NCI-H2081 (cell line): ENCODE data around the gene USP31.
"Not testable (repeated sequence)": the region's sequence is repeated elsewhere in the genome, so short reads cannot be mapped to it uniquely, and the experiment has no call there.

Experiments used
- DNase-seq, 2 experiments: peaks; one replicate each; lab custom pipeline; 2025; lab: John Stamatoyannopoulos, UW

The USP31 gene

DNA sequence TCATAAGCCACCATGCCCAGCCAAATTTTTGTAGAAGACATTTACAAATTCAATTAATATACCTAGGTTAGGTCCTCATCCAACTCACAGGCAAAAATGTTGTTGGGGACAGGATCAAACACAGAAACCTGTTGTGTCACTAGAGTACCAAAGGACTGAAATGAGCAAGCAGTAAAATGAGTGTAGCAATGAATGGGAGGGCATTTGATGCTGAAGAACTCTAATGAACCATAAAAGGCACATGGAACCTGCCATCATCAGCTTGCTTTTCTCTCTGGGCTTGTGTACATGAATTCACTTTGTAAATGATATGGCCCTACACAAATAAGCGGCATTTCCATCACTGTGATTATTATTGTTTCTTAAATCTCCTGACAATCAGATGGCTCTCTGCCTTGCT lies 17.8 kb downstream of the USP31 start:
- DNase-seq = no peak

DNA sequence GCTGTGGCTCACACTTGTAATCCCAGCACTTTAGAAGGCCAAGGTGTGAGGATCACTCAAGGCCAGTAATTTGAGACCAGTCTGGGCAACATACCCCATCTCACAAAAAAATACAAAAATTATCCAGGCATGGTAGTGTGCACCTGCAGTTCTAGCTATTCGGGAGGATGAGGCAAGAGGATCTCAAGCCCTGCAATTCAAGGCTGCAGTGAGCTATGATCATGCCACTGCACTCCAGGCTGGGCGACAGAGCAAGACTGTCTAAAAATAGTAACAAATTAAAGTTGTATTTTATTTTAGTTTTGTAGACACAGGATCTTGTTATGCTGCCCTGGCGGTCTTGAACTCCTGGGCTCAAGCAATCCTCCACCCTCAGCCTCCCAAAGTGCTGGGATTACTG lies 18.2 kb downstream of the USP31 start:
- DNase-seq = no peak

DNA sequence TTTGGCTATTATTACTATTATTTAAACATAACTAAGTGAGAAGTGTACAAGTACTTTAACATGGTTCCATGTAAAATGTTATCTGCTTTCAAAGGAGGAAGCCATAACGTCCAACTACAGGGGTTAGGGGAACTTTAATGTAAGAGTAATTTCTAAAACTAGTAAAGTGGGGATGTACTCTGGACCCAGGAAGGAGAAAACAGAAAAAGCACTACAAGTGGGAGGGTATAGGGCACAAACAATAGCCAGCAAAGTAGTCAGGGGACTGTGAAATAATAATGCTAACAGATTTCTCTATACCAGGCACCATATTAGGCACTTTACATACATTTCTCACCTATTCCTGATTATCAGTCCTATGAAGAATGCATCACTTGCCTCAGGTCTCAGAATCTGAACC lies 19.6 kb downstream of the USP31 start:
- no peak for DNase-seq

DNA sequence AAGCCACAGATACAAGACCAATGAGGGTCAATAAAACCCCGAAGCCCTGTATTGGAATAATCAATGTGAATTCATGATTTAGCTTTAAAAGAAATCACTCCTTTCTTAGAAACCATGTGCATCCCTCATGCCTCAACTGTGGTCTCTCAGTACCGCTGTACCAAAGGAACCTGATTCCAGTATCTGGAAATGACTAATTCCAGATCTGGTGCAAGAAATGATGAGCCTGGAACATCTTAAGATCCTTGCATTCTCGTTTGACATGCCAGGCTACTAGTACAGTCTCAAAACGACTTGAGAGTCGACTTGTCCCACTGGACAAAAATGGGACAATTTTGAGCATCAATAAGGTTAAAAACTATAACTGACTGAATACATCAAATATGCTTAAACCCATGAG lies 21.2 kb downstream of the USP31 start:
- DNase-seq = no peak

DNA sequence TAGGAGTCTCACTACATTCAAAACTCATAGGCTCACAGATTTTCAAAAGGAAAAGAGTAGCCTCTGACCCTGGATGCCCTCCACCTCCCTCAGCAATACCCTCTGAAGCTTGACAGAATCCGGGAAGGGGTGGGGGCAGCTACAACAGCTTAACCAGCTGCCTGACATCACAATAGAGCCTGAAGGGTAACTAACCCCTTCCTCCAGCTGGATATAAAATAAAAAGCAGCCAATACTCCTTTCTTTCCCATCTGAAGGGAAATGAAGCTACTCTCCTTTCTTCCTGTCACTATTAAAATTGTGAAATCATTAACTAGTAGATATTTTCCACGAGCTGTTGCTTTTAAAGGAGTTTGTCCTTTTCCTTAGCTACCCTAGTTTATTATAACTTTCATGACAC lies 24.0 kb downstream of the USP31 start:
- no peak for DNase-seq

DNA sequence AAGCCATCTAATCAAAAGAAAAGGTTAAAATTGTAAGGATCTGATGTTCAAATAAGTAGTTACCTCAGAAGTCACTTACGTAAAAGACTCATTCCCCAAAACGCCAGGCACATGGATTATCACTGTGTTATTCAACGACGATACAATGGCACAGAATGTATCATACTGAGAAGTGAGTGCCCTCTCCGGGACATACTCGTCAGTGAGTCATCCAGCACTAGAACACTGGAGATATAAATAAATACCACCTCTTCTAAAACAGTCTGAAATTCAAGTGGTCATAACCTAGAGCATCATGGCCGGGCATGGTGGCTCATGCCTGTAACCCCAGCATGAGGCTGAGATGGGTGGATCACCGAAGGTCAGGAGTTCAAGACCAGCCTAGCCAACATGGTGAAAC lies 24.9 kb downstream of the USP31 start:
- DNase-seq = no peak

DNA sequence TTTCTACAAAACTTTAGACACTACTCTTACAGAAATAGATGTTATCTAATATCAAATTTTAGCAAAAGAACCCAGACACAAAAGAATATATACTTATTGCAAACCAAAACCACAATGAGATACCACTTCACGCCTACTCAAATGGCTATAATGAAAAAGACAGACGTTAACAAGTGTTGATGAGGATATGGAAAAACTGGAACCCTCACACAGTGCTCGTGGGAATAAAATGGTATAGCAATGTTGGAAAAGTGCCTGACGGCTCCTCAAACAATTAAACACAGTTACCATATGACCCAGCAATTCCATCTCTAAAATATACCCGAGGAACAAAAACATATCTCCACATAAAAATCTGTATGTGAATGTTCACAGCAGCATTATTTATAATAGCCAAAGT lies 27.1 kb downstream of the USP31 start:
- DNase-seq = no peak

DNA sequence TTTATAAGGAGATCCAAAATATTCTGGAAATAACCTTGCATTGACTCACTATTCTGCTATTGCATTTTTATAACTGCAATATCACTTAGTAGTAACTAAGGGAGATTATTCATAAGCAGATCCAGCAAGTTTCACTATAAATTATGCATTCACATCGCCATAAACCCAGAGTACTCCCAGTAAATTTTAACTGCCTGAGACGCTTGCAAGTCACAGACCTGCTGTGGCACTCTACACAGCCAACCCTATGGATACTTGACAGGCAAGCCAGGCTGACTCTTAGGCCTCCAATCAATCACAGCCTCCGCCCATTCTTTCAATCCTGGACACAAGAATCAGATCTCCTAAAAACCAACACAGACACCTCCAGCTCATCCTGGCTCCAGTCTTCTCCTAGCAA lies 28.2 kb downstream of the USP31 start:
- no peak for DNase-seq

DNA sequence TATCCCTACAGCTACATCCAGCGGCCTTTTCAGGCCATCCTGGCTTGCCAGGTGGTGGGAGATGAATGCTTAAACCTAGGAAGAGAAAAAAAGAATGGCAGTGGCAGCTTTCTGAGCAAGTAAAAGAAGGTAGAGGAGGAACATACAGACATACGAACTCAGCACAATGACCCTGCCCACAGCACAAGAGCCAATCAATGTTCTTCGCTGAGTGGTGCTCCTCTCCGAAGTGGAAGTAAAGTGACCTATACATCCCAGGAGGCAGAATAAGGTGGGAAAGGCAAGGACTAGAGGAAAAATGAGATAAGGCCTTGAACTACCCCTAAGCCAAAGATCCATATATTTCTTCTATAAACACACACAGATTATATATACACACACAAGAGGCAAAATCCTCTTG lies 28.7 kb downstream of the USP31 start:
- no peak for DNase-seq

DNA sequence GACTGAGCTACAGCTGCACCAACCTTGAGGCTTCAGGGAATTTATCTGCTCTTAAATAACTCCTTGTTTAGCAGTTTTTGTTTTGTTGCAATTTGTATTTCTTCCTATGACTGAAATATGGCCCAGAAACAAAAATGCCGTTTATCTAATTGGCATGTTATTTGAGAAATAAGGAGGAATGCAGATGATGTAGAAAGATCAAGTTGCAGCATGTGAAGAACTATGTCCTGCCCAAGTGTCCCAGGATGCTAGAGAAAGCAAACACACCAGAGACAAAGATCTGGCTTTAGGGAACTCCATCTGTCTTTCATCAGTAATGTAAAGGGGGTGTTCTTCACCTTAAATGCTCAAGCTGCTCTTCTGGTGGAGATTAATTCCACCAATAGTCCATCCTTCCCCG lies 29.7 kb downstream of the USP31 start:
- no peak for DNase-seq

DNA sequence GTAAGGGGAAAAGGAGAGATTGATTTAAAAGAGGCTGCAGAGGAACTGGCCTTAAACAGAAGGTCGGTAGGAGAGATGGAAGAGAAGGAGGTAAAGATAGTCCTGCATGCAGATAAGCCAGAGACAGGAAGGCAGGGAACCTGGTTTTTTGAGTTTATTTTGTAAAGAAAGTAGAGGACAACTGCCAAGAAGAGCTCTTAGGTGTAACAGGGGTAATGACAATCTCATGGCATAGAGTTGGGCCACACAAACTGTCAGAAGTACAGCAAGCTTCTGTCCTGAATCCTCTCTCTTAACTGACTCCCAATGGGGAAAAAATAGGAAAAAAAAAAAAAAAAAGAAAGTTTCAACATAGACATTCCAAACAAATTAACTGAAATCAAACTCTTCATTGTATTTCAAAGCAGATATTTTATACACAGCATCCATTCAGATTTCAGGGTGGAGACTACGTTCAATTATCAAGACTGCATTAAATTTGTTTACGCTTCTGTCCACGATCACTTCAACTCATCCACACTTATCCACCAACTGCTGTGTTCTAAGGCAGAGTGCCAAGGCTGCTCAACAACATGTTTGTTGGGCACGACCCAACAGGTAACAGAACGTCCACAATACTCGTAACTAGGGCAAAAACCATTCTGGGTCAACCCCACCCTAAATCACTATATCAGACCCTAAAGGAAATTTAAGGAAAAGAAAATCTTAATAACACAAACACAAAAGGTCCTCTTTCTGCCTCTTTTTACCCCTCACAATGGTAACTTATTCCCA lies 34.9 kb downstream of the USP31 start:
- peak; percentile 41 to 75 for DNase-seq

DNA sequence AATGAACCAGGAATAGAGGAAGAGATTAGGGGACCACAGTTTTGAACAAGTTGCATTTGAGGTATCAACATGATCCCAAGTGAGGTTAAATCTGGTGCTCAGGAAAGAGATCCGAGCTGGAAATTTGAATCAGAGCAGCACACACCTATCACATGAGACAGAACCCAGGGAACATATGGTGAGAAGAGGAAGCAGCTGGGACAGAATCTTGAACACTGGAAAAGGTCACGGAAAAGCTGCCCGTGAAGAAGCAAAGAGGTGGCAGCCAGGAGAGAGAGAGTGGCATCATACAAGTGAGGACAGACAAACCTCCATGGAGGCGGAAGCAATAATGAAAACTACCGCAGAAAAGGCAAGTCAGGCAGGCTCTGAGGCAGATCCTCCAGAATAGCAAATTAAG lies 36.1 kb downstream of the USP31 start:
- DNase-seq = no peak

DNA sequence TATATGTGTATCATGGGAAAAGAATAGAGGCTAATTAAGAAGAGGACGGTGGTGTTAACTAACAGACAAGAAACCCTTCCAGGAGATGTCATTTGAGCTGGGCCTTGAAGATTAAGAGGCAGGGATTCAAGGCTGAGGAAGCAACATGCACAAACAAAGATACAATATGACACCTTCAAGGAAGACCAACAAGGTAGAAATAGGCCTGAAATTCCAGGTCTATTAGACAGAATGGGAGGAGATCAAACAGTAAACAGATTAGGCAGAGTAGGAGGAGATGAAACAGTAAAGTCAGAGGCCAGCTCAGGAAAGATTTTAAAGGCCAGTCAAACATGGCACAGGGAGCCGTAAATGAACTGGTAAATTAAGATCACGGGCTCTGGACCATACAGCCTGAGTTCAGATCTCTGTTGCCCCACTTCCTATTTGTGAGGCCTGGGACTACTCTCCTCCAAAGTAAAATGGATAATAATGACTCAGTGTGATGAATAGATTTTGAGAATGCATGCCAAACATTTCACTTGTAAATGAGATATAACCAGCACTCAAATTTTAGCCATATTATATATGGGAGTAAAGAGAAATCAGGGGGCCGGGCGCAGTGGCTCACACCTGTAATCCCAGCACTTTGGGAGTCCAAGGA lies 38.9 kb downstream of the USP31 start:
- DNase-seq = no peak

DNA sequence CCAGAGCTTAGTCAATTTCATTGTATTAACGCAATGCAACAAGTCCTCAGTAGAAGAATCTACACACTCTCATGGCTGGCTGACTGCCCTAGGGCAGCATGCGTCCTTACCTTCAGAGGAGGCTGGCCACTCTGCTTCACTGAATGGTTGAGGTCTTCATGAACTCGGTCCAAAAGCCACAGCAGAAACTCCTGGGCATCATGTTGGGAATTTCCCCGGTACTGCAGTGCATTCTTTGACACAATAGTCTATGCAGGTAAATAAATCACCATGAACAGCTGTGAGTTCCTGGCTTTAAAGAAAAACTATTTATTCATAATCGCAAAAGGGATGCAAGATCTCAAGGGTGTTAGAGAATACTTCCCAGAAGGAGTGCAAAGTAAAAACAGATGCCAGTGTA lies 41.3 kb downstream of the USP31 start:
- no peak for DNase-seq

DNA sequence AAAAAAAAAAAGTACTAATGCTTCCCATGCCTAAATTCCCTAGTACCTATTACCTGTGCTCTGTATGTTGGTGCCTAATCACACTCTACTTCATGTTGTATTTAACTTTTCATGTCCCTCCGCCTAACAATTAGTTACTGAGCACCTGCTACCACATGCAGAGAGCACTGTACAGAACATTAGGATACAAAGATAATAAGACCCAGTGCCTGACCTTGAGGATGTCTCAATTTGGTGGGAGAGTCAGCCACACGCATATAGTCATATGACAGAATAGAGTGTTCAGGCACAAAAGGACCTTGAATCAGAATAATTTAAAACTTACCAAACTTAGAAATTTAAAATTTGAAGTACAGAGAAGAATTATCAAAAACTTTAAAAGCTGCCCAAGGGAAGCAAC lies 42.1 kb downstream of the USP31 start:
- peak in 1 of 2 experiments; percentile 35 for DNase-seq

DNA sequence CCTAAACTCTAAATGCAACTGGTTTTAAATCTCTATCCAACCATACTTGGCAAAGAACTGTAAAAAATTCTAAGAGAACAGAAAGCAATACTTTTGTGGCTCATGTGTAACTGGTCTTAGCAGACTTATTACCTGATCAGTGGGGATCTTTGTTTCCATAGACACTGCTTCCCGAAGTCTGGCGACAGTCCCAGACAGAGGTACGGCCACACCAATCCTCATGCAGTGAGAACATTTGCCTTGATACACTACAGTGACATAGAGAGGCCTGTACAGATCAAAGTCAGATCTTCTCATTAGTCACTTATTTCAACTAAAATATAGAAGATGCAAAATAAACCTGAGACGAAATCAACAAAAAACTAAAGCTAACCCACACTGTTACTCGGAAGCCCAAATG lies 43.9 kb downstream of the USP31 start:
- peak in 1 of 2 experiments; percentile 53 for DNase-seq

DNA sequence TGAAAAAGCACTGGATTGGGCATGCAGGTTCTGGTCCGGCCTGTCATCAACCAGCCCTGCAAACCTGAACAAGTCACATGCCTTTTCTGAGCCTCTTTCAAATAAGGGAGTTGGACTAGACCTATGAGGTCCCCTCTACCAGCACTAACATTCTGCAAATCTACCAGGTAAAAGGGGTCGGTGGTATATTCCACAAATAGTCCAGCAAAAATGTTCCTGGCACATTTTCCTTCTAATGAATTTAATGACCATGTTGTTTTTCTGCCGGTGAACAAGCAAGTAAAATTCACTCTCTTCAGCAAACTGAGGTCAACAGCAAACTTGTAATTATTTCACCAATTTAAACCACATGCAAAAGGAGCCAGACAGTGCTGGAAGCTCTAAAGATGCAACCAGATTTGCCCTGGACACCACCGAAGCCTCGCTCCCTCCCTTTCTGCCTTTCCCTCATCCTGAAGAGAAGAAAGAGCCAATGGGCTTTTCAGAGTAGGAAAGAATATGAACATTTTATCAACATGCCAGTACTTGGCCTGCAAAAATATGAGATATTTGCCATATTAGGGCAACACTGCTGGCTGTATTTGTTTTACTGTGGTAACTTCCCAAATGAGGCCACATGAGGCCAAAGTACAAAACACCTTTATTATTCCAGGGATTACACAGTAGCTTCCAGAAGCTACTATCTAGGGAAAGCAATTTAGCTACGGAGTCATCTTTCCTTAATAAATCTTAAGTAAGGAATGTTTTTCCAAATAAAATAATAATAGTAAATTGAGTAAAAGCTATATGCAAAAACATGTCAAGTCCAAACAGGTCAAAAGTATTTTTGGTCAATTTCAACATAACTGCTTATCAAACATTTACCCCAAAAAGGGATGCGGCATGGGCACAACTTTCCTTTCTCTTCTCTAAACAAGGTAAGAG lies 45.0 kb downstream of the USP31 start:
- no peak for DNase-seq

DNA sequence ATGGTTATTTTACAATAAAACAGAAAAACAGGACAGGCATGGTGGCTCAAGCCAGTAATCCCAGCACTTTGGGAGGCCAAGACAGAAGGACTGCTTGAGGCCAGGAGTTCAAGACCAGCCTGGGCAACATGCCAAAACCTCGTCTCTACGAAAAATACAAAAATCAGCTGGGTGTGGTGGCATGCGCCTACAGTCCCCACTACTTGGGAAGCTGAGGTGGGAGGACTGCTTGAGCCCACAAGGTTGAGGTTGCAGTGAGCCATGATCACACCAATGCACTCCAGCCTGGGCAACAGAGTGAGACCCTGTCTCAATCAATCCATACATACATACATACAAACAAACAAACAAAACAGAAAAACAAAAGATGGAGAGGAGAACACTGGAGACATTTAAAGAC lies 45.6 kb downstream of the USP31 start:
- DNase-seq = no peak

DNA sequence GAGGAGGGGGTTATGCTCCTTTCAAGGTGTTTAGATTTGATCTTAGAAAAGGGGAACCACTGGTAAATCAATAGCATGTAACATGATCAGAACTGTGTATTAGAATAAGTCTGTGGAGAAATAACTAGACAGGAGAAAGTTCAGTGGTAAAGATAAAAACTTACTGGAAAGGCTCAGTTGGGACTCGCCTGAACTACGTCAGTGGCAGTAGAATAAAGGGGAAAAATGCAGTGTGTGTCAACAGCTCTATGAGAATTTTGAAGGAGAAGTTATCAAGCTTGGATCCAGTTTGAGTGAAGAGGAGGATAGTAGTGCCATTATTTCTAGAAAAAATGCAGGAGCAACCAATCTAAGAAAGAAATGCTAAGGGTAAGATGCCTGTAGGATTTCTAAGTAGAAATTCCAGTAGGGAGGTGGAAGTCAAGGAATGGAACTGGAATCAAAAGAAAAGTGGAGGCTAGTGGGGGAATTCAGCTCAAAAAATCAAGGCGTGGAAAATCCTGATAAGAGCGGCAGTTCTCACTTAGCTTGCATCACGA lies 48.2 kb downstream of the USP31 start:
- DNase-seq = no peak

DNA sequence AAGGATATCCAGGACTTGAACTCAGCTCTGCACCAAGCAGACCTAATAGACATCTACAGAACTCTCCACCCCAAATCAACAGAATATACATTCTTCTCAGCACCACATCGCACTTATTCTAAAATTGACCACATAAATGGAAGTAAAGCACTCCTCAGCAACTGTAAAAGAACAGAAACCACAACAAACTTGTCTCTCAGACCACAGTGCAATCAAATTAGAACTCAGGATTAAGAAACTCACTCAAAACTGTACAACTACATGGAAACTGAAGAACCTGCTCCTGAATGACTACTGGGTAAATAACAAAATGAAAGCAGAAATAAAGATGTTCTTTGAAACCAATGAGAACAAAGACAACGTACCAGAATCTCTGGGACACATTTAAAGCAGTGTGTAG lies 52.8 kb downstream of the USP31 start:
- DNase-seq = not testable (repeated sequence)

DNA sequence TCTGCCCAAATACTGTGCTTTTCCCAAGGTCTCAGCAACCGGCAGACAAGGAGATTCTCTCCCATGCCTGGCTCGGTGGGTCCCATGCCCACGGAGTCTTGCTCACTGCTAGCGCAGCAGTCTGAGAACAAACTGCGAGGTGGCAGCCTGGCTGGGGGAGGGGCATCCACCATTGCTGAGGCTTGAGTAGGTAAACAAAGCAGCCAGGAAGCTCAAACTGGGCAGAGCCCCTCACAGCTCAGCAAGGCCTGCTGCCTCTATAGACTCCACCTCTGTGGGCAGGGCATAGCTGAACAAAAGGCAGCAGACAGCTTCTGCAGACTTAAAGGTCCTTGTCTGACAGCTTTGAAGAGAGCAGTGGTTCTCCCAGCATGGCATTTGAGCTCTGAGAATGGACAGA lies 55.1 kb downstream of the USP31 start:
- not testable (repeated sequence) for DNase-seq

DNA sequence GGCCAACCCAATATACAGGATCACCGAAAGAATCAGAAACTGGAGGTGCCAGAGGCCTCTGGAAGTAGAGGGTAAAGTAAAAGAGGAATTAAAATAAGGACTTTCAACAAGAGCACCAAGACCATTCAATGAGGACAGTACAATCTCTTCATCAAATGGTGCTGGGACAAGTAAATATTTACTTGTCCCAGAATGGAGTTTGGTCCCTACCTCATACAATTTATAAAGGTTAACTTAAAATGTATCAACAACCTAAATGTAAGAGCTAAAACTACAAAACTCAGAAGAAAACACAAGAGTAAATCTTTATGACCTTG lies 56.5 kb downstream of the USP31 start:
- DNase-seq = no peak
